HG02678 (cell line): ENCODE data around the gene IL20RB.

Source experiments
- ATAC-seq: cut with Tn5 transposase; IDR thresholded peaks from one replicate; pipeline ENCODE4 v1.9.1; 2021; ENCODE audit warnings: mild to moderate bottlenecking, moderate library complexity; ENCODE audit not compliant: unreplicated experiment

Gene IL20RB

DNA sequence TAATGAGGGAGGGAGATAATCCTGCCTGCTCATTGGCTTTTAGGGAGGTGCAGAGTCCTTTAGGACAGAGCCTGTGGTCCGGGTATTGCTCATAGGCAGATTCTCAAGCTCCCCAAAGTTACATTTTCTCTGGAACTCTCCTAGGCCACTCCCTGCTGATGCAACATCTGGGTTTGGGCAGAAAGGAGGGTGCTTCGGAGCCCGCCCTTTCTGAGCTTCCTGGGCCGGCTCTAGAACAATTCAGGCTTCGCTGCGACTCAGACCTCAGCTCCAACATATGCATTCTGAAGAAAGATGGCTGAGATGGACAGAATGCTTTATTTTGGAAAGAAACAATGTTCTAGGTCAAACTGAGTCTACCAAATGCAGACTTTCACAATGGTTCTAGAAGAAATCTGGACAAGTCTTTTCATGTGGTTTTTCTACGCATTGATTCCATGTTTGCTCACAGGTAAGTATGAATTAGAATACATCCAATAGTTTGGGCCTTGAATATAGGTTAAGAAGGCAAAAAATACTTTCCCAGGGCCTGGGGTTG, at the start of gene IL20RB:
TSS of gene IL20RB (plus strand) at position 233 of the 538 bp plus-strand sequence. CDS start at position 364, 131 bp downstream.
- ATAC-seq = no peak

DNA sequence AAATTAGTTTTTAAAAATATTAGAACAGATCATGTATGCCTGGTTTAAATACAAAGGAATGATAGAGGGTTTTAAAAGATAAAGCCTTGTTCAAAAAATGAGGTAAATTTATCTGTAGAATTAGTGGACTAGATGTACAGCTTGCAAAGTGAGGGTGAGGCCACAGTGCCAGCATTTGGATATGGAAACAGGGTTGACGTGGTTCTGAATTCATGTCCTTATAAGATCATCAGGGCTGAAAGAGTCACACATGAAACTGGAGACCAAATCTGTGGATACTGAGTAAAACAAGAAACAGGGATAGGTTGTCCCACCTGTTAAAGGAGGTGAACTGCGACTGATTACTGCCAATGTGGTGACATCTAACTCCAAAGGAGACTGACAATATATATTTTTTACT, 49.5 kb upstream of the IL20RB start:
- ATAC-seq = no peak

DNA sequence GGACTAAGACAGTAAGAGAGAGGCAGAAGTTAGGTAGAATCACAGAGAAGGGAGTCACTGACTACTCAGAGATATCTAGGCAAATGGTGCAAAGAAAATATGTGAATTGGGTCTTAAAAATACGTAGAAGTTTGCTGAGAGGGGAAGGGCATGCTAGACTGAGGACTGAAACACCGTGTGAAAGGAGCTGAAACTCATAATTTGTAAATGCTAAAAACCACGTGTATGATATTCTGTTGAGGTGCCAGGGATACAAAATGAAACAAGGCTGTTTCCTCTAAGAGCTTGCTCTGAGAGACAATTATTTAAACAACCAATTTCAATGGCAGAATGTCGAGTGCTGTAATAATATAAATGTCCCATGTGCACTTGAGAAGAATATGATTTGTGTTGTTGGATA, 48.6 kb upstream of the IL20RB start:
- peak; percentile 69 for ATAC-seq

- no peak for ATAC-seq
These were observed 47.1 kb upstream of the IL20RB start for GRCh38 chr3:136910697-136911096.

GRCh38 chr3:136913168-136913567, 44.6 kb upstream of the IL20RB start:
- no peak for ATAC-seq

- ATAC-seq = no peak
These were observed 43.0 kb upstream of the IL20RB start for GRCh38 chr3:136914739-136915138.

- no peak for ATAC-seq
These were observed 41.6 kb upstream of the IL20RB start for GRCh38 chr3:136916223-136916622.

GRCh38 chr3:136919799-136920580, 37.8 kb upstream of the IL20RB start:
- ATAC-seq = peak; percentile 63

- no peak for ATAC-seq
These were observed 36.7 kb upstream of the IL20RB start for GRCh38 chr3:136920904-136921611.

- ATAC-seq = peak; percentile 54
These were observed 32.2 kb upstream of the IL20RB start for GRCh38 chr3:136925425-136926190.

DNA sequence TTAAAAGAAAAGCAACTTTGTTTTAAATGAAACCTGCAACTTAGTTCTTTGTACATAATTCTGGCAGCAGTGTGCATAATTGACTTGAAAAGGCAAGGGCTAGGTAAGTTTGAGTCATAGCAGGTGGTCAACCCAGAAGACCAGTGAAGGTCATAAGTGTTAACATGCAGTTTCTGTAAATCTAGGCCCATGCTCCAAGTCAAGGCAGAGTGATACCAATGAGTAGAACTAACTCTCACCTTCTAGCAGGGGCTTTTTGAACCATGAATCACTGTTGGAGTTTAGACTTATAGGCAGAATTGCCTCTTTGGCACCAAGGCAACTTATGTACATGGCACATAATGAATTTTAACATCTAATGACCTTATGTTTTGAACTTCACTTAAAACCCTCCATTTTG, 29.5 kb upstream of the IL20RB start:
- no peak for ATAC-seq

DNA sequence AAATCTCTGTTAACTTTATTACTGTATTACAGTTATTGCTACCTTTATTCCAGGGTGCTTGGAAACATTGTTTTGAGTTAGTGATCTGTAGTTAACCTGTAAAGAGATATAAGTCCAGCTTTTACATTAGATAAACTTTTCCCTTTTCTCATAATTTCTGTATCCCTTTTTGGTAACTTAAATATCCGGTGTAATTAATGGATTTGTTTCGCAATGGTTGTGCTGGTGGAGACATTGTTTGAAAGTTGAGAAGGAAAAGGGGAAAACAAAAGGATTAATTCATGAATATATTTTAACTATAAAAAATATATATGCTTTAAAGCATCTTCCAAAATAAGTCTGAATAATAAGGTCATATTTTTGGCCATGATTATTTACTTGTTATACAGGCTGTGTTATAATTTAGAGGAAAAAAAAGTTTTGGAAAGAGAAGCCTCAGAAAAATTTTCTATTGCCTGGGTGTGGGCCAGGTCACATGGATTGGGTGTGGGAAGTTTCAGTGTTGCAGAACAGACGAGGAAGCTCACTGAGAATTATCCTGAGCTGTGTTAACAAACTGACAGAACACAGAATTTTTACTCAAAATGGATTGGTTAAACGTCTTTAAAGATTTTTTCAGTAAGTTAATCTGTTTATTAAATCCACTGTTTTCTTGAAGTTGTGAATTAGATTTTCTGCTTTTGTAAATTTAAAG, 27.7 kb upstream of the IL20RB start:
- ATAC-seq = no peak

- no peak for ATAC-seq
These were observed 26.2 kb upstream of the IL20RB start for GRCh38 chr3:136931606-136932005.

DNA sequence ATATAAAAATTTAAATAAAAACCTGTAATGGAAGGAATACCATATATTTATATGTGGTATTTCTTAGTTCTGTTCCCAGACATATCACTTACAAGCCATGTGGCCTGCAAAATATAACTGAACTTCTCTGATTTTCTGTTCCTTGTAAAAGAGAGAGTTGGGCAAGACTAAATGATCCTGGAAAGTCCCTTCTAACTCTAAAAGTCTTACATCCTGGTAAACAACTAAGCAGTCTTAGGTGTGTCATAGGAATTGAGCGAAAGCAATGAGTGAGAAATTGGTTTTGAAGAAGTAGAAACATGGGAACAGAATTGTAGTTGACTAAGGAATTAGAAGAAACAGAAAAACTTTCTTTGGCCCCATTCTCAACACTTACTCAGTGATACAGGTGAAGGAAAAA, 25.3 kb upstream of the IL20RB start:
- ATAC-seq = no peak

- no peak for ATAC-seq
These were observed 24.6 kb upstream of the IL20RB start for GRCh38 chr3:136932978-136933772.

- ATAC-seq = no peak
These were observed 20.6 kb upstream of the IL20RB start for GRCh38 chr3:136937175-136937574.

DNA sequence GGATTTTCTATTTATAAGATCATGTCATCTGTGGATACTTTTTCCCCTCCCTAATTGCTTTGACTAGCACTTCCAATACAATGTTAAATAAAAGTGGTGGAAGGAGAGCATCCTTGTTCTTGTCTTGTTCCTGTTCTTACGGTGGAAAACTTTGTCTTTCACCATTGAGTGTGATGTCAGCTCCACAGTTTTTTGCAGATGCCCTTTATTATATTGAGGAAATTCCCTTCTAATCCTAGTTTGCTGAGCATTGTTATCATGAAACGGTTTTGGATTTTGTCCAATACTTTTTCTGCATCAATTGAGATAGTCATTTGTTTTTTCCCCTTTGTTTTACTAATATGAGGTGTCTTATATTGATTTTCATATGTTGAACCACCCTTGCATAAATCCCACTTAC, 19.9 kb upstream of the IL20RB start:
- no peak for ATAC-seq

DNA sequence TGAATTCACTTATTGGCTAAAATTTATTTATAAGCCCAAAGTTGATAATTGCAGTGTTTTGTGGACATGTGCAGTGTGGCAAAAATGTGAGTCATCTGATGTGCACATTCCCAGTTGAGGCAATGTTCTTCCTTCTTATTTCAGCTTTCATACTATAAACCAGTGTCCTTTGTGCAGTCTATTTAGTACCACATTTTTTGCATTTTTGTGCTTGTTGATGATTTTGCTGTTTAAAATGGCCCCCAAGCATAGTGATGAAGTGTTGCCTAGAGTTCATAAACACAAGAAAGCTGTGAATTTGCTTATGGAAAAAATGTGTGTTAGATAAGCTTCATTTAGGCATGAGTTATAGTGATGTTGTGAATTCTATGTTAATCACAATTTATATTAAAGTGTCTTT, 19.4 kb upstream of the IL20RB start:
- ATAC-seq = no peak

DNA sequence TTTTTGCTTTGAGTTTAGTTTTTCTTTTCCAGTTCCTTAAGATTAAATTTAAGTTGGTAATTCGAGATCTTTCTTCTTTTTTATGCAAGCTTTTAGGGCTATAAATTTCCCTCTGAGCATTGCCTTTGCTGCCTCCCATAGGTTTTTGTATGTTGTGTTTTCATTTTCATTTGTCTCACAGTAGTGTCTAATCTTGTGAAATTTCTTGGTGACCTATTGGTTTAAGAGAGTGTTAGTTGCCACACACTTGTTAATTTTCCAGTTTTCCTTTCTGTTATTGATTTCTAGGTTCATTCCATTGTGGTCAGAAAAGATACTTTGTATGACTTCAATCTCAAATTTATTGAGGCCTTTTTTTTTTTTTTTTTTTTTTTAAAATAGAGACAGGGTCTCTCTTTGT, 18.3 kb upstream of the IL20RB start:
- ATAC-seq = no peak

DNA sequence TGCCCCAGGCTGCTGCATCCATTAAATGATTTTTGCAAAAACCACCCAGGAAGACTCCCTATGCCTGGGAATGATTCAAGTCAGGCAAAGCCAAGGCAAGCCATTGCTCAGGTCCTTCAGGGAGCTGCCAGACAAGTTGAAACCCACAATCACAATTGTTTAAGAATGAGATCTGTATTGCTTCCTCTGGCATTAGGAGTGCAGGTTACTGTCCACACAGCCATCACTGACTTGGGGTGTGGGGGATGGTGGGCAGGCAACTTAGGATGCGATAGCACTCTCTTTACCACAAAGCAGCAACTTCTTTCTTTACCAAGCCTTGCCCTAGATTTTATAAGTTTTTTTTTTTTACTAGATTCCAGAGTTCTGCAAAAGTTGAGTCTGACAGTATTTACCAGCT, 15.0 kb upstream of the IL20RB start:
- ATAC-seq = no peak
